Neural cell (in vitro differentiated cells): ENCODE measurements around the gene USP49. TPM values are rescaled to one million over a fixed set of nuclear protein-coding genes. Genes with fewer than 3 reads are reported as not detected.

Source experiments
- H2AFZ ChIP-seq: fragments of 200-600, 300-800 bp; sonication (generic), shearing (Covaris generic); 2 replicates; pipeline ENCODE4 v1.6.0; 2014; ENCODE audit warnings: low read depth, mild to moderate bottlenecking, antibody characterized with exemption, low read length, moderate library complexity
- H3F3A ChIP-seq: fragments of 200-600 bp; shearing (Covaris generic); 2 replicates; pipeline ENCODE4 v1.6.1; 2016; ENCODE audit warnings: mild to moderate bottlenecking, moderate library complexity, mixed read lengths, antibody characterized with exemption, low read length; ENCODE audit not compliant: insufficient read depth, poor library complexity, severe bottlenecking
- H3K27ac ChIP-seq: fragments of 200-600, 300-800 bp; sonication (generic), shearing (Covaris generic); 2 replicates; pipeline ENCODE4 v1.5.1; 2014; ENCODE audit warnings: mild to moderate bottlenecking, low read length, moderate library complexity
- H3K27me3 ChIP-seq: fragments of 300-800, 200-600 bp; sonication (generic), shearing (Covaris generic); 2 replicates; pipeline ENCODE4 v1.6.0; 2014; ENCODE audit warnings: mild to moderate bottlenecking, low read depth, low read length, moderate library complexity; ENCODE audit not compliant: insufficient read depth
- H3K36me3 ChIP-seq: fragments of 300-800, 200-600 bp; sonication (generic), shearing (Covaris generic); 2 replicates; pipeline ENCODE4 v1.5.1; 2014; ENCODE audit warnings: mild to moderate bottlenecking, antibody characterized with exemption, low read length, moderate library complexity; ENCODE audit not compliant: insufficient read depth
- H3K4me2 ChIP-seq: fragments of 300-800, 200-600 bp; sonication (generic), shearing (Covaris generic); 2 replicates; pipeline ENCODE4 v1.6.0; 2014; ENCODE audit warnings: mild to moderate bottlenecking, low read length
- H3K4me3 ChIP-seq: fragments of 300-800, 200-600 bp; sonication (generic), shearing (Covaris generic); 2 replicates; pipeline ENCODE4 v1.5.1; 2014; ENCODE audit warnings: mild to moderate bottlenecking, low read length, moderate library complexity
- H3K79me2 ChIP-seq: fragments of 200-600 bp; shearing (Covaris generic); replicated peaks from 2 replicates; pipeline ENCODE4 v1.6.0; 2014; ENCODE audit warnings: mild to moderate bottlenecking, low read length, moderate library complexity; ENCODE audit not compliant: insufficient read depth
- H3K9ac ChIP-seq: fragments of 300-800, 200-600 bp; sonication (generic), shearing (Covaris generic); 2 replicates; pipeline ENCODE4 v1.6.1; 2016; ENCODE audit warnings: mild to moderate bottlenecking, low read length, mixed read lengths
- H3K9me2 ChIP-seq: fragments of 200-600 bp; shearing (Covaris generic); 2 replicates; pipeline ENCODE4 v1.6.1; 2016; ENCODE audit warnings: mild to moderate bottlenecking, low read length, mixed read lengths; ENCODE audit not compliant: insufficient read depth
- H3K9me3 ChIP-seq: fragments of 200-600, 300-800 bp; sonication (generic), shearing (Covaris generic); 2 replicates; pipeline ENCODE4 v1.6.1; 2016; ENCODE audit warnings: mild to moderate bottlenecking, mixed run types, low read length, moderate library complexity, mixed read lengths
- H4K20me1 ChIP-seq: fragments of 200-600 bp; shearing (Covaris generic); 2 replicates; pipeline ENCODE4 v1.6.1; 2016; ENCODE audit warnings: mild to moderate bottlenecking, mixed run types; ENCODE audit not compliant: insufficient read depth
- EP300 ChIP-seq: fragments of 450-650 bp; conservative IDR thresholded peaks from 2 replicates; pipeline ENCODE4 v1.6.1; 2014; ENCODE audit warnings: antibody characterized with exemption, mild to moderate bottlenecking, moderate library complexity; ENCODE audit not compliant: poor library complexity, severe bottlenecking
- EZH2 ChIP-seq: fragments of 200-600, 300-800 bp; shearing (Covaris generic), sonication (generic); IDR thresholded peaks from 2 replicates; pipeline ENCODE4 v1.6.1; 2014; ENCODE audit warnings: antibody characterized with exemption, low read length, borderline replicate concordance, mild to moderate bottlenecking; ENCODE audit not compliant: insufficient read depth, poor library complexity, severe bottlenecking
- MXI1 ChIP-seq: fragments of 450-650 bp; conservative IDR thresholded peaks from 2 replicates; pipeline ENCODE4 v1.6.1; 2014; ENCODE audit warnings: antibody characterized with exemption, mild to moderate bottlenecking; ENCODE audit not compliant: poor library complexity, severe bottlenecking
- POLR2AphosphoS5 ChIP-seq: IDR thresholded peaks from 2 replicates; pipeline ENCODE4 v1.6.1; 2012
- RAD21 ChIP-seq: fragments of 450-650 bp; conservative IDR thresholded peaks from 2 replicates; pipeline ENCODE4 v1.6.1; 2014; ENCODE audit warnings: antibody characterized with exemption, mild to moderate bottlenecking, moderate library complexity
- SMC3 ChIP-seq: fragments of 450-650 bp; conservative IDR thresholded peaks from 2 replicates; pipeline ENCODE4 v1.6.1; 2014; ENCODE audit warnings: antibody characterized with exemption, mild to moderate bottlenecking, moderate library complexity; ENCODE audit not compliant: poor library complexity
- TAF1 ChIP-seq: IDR thresholded peaks from 2 replicates; pipeline ENCODE4 v1.6.1; 2012; ENCODE audit warnings: low read depth
- polyA plus RNA-seq: library from polyadenylated mRNA; depleted of rRNA; stranded (reverse); fragments of >200 nt; gene quantifications from 2 replicates; pipeline ENCODE4 v1.2.3, GENCODE V29; 2014
- TF ChIP-seq, protein P1 (sequence below): fragments of 450-650 bp; IDR thresholded peaks from 2 replicates; pipeline ENCODE4 v1.5.1; 2014; ENCODE audit warnings: antibody characterized with exemption, mild to moderate bottlenecking, moderate library complexity; ENCODE audit not compliant: poor library complexity, severe bottlenecking
- TF ChIP-seq, protein P2 (sequence below): IDR thresholded peaks from 2 replicates; pipeline ENCODE4 v1.6.1; 2012; ENCODE audit warnings: borderline replicate concordance

Gene USP49
- polyA plus RNA-seq, 1 donor from 2014 or later = 23.5 TPM

DNA sequence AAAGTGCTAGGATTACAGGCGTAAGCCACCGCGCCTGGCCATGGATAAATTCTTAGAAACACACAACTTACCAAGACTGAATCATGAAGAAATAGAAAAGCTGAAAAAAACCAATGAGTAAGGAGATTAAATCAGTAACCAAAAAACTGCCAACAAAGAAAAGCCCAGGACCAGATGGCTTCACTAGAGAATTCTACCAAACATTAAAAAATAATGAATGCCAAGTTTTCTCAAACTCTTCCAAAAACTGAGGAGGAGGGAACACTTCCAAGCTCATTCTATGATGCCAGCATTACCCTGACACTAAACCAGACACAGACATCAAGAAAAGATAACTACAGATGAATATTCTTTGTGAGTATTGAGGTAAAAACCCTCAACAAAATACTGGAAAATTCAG is 44.3 kb downstream of the USP49 start:
- no peak overlapping the region for H2AFZ ChIP-seq
- TF ChIP-seq EZH2 (no peak), EP300 (no peak), POLR2AphosphoS5 (no peak), TAF1 (no peak), SMC3 (no peak), MXI1 (no peak), RAD21 (no peak)
- TF ChIP-seq, protein P1, sequence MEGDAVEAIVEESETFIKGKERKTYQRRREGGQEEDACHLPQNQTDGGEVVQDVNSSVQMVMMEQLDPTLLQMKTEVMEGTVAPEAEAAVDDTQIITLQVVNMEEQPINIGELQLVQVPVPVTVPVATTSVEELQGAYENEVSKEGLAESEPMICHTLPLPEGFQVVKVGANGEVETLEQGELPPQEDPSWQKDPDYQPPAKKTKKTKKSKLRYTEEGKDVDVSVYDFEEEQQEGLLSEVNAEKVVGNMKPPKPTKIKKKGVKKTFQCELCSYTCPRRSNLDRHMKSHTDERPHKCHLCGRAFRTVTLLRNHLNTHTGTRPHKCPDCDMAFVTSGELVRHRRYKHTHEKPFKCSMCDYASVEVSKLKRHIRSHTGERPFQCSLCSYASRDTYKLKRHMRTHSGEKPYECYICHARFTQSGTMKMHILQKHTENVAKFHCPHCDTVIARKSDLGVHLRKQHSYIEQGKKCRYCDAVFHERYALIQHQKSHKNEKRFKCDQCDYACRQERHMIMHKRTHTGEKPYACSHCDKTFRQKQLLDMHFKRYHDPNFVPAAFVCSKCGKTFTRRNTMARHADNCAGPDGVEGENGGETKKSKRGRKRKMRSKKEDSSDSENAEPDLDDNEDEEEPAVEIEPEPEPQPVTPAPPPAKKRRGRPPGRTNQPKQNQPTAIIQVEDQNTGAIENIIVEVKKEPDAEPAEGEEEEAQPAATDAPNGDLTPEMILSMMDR = no peak
- TF ChIP-seq, protein P2, sequence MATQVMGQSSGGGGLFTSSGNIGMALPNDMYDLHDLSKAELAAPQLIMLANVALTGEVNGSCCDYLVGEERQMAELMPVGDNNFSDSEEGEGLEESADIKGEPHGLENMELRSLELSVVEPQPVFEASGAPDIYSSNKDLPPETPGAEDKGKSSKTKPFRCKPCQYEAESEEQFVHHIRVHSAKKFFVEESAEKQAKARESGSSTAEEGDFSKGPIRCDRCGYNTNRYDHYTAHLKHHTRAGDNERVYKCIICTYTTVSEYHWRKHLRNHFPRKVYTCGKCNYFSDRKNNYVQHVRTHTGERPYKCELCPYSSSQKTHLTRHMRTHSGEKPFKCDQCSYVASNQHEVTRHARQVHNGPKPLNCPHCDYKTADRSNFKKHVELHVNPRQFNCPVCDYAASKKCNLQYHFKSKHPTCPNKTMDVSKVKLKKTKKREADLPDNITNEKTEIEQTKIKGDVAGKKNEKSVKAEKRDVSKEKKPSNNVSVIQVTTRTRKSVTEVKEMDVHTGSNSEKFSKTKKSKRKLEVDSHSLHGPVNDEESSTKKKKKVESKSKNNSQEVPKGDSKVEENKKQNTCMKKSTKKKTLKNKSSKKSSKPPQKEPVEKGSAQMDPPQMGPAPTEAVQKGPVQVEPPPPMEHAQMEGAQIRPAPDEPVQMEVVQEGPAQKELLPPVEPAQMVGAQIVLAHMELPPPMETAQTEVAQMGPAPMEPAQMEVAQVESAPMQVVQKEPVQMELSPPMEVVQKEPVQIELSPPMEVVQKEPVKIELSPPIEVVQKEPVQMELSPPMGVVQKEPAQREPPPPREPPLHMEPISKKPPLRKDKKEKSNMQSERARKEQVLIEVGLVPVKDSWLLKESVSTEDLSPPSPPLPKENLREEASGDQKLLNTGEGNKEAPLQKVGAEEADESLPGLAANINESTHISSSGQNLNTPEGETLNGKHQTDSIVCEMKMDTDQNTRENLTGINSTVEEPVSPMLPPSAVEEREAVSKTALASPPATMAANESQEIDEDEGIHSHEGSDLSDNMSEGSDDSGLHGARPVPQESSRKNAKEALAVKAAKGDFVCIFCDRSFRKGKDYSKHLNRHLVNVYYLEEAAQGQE = no peak
- H4K20me1 ChIP-seq = no peaks in the 10 kb centered on the region
- H3K27ac ChIP-seq = no peak overlapping the region
- no peaks in the 10 kb centered on the region for H3K36me3 ChIP-seq
- no peaks in the 10 kb centered on the region for H3K9me2 ChIP-seq
- no peak overlapping the region for H3K4me3 ChIP-seq
- H3K27me3 ChIP-seq = no peaks in the 10 kb centered on the region
- H3K4me2 ChIP-seq = no peak overlapping the region
- H3K79me2 ChIP-seq = no peaks in the 10 kb centered on the region
- no peaks in the 10 kb centered on the region for H3K9me3 ChIP-seq
- H3F3A ChIP-seq = no peaks in the 10 kb centered on the region
- no peak overlapping the region for H3K9ac ChIP-seq

DNA sequence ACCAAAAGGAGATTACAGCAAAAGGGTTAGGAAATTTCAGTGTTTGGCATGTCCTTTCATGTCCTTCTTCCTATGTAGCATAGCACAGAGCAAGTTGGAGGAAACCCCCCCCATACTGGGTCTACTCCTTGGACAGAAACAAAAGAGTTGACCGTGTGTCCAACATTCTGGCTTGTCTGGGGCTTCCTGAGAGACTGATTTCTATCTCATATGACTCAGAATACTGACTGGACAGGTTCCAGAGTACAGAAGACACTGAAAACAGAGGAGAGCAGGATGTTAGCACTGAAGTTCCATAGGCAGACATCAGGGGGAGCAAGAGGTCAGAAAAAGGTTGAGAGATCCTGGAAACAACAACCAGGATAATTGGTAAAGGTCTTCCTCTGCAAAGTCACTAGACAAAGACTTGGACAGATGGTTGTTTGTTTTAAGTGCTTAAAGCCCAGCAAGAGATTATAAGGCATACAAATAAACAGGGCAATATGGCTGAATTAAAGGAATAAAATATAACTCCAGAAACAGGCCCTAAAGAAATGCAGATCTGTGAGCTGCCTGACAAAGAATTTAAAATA is 48.4 kb downstream of the USP49 start:
- Histone ChIP-seq H3K36me3 (no peaks in the 10 kb centered on the region), H3K27ac (no peak overlapping the region), H2AFZ (no peak overlapping the region), H4K20me1 (no peaks in the 10 kb centered on the region), H3K27me3 (no peaks in the 10 kb centered on the region), H3F3A (no peaks in the 10 kb centered on the region), H3K9ac (no peak overlapping the region), H3K4me2 (no peak overlapping the region), H3K79me2 (no peaks in the 10 kb centered on the region), H3K9me2 (no peaks in the 10 kb centered on the region), H3K9me3 (no peaks in the 10 kb centered on the region), H3K4me3 (no peak overlapping the region)
- TF ChIP-seq, protein P1 = peak; percentile 67
- TF ChIP-seq MXI1 = no peak
- TF ChIP-seq SMC3 = peak; percentile 63
- peak; percentile 65 for TF ChIP-seq RAD21
